Fibroblast of lung (primary cell): ENCODE measurements around the gene FCRL5. TPM values are rescaled to one million over a fixed set of nuclear protein-coding genes. Genes with fewer than 3 reads are reported as not detected.

Source experiments
- DNase-seq, 2 donors: peaks; one replicate each; pipeline versions ENCODE4 v3.0.0 to v3.0.0-alpha.2; 2010; ENCODE audit warnings: low read depth in 2 of 2
- H2AFZ ChIP-seq: 2 replicates; pipeline ENCODE4 v1.5.1; 2012; ENCODE audit warnings: low read length, control low read depth, inconsistent platforms
- H3K27ac ChIP-seq: 2 replicates; pipeline ENCODE4 v1.5.1; 2011; ENCODE audit warnings: low read length, control low read depth; ENCODE audit not compliant: insufficient read depth
- H3K27me3 ChIP-seq: 2 replicates; pipeline ENCODE4 v1.5.1; 2011; ENCODE audit warnings: mild to moderate bottlenecking, low read length; ENCODE audit not compliant: control insufficient read depth, insufficient read depth
- H3K36me3 ChIP-seq: 2 replicates; pipeline ENCODE4 v1.5.1; 2011; ENCODE audit warnings: low read length; ENCODE audit not compliant: control insufficient read depth, insufficient read depth
- H3K4me1 ChIP-seq: 2 replicates; pipeline ENCODE4 v1.5.1; 2011; ENCODE audit warnings: low read length; ENCODE audit not compliant: control insufficient read depth, insufficient read depth; ENCODE audit errors: extremely low read depth
- H3K4me2 ChIP-seq: 2 replicates; pipeline ENCODE4 v1.5.1; 2011; ENCODE audit warnings: low read length, control low read depth; ENCODE audit not compliant: insufficient read depth; ENCODE audit errors: extremely low read depth
- H3K4me3 ChIP-seq, 4 experiments: fragments of 200-600 bp in 1 of 4; sonication (generic) in 1 of 4; replicated peaks in 1 of 4; 2 replicates each; pipeline ENCODE4 v1.5.1; 2011 to 2016; ENCODE audit warnings: low read length in 4 of 4, low read depth in 3 of 4, mild to moderate bottlenecking in 3 of 4, control low read depth in 2 of 4, inconsistent platforms in 1 of 4, mixed read lengths in 1 of 4; ENCODE audit not compliant: insufficient read depth in 1 of 4; ENCODE audit errors: control extremely low read depth in 1 of 4
- H3K79me2 ChIP-seq: 2 replicates; pipeline ENCODE4 v1.5.1; 2012; ENCODE audit warnings: mild to moderate bottlenecking, low read length, inconsistent platforms; ENCODE audit not compliant: control insufficient read depth, insufficient read depth
- H3K9ac ChIP-seq: 2 replicates; pipeline ENCODE4 v1.5.1; 2011; ENCODE audit warnings: mild to moderate bottlenecking, low read length, control low read depth; ENCODE audit not compliant: insufficient read depth
- H3K9me3 ChIP-seq: 2 replicates; pipeline ENCODE4 v1.5.1; 2012; ENCODE audit warnings: low read depth, low read length; ENCODE audit not compliant: control insufficient read depth, insufficient read depth
- H4K20me1 ChIP-seq: 2 replicates; pipeline ENCODE4 v1.5.1; 2011; ENCODE audit warnings: low read length; ENCODE audit not compliant: control insufficient read depth, insufficient read depth; ENCODE audit errors: extremely low read depth
- CTCF ChIP-seq, 2 donors: IDR thresholded peaks in 1 of 2; conservative IDR thresholded peaks in 1 of 2; 1 replicate in 1 of 2; 2 replicates in 1 of 2; pipeline ENCODE4 v1.5.1; 2011 to 2012; ENCODE audit warnings: low read length in 2 of 2, control low read depth in 1 of 2, inconsistent platforms in 1 of 2, low read depth in 1 of 2, mild to moderate bottlenecking in 1 of 2
- EZH2 ChIP-seq: IDR thresholded peaks from 2 replicates; pipeline ENCODE4 v1.5.1; 2012; ENCODE audit warnings: low read length, control low read depth, mild to moderate bottlenecking; ENCODE audit errors: missing control alignments
- polyA plus RNA-seq, 2 donors: library from polyadenylated mRNA; depleted of rRNA in 1 of 2; stranded (reverse) in 1 of 2; unstranded in 1 of 2; fragments of >200 nt; gene quantifications; 2 replicates each; pipeline ENCODE4 v1.2.1, GENCODE V29; 2011 to 2012; ENCODE audit warnings: missing spikeins in 1 of 2
- total RNA-seq: library from RNA; depleted of rRNA; stranded (reverse); fragments of >200 nt; gene quantifications from 2 replicates; pipeline ENCODE4 v1.2.1, GENCODE V29; 2014

FCRL5 gene
- total and polyA plus RNA-seq, 2 donors (not counting 1 experiment from before 2014, with no cell fraction given), result 0.05 TPM; not detected in 1

- no peak for DNase-seq
- no peaks in the 10 kb centered on the region for H3K79me2 ChIP-seq
- no peaks in the 10 kb centered on the region for H3K4me1 ChIP-seq
- H3K9me3 ChIP-seq, result no peaks in the 10 kb centered on the region
- H3K27ac ChIP-seq, result no peak overlapping the region
- H2AFZ ChIP-seq, result no peak overlapping the region
- H3K4me2 ChIP-seq, result no peak overlapping the region
- H3K9ac ChIP-seq, result no peak overlapping the region
- H3K27me3 ChIP-seq, result no peaks in the 10 kb centered on the region
- H4K20me1 ChIP-seq, result no peaks in the 10 kb centered on the region
- H3K36me3 ChIP-seq, result no peaks in the 10 kb centered on the region
- TF ChIP-seq EZH2 (no peak), CTCF (conservative IDR thresholded peaks at IDR 0.05 in 1 of 2, IDR thresholded peaks at IDR 0.05 in 1 of 2; ENCODE audit: low read depth in 1 of 2, low read length in 2 of 2) (no peak)
- no peak overlapping the region for H3K4me3 ChIP-seq
Observed at GRCh38 chr1:157512036-157512969, 40.0 kb downstream of the FCRL5 start.

DNA sequence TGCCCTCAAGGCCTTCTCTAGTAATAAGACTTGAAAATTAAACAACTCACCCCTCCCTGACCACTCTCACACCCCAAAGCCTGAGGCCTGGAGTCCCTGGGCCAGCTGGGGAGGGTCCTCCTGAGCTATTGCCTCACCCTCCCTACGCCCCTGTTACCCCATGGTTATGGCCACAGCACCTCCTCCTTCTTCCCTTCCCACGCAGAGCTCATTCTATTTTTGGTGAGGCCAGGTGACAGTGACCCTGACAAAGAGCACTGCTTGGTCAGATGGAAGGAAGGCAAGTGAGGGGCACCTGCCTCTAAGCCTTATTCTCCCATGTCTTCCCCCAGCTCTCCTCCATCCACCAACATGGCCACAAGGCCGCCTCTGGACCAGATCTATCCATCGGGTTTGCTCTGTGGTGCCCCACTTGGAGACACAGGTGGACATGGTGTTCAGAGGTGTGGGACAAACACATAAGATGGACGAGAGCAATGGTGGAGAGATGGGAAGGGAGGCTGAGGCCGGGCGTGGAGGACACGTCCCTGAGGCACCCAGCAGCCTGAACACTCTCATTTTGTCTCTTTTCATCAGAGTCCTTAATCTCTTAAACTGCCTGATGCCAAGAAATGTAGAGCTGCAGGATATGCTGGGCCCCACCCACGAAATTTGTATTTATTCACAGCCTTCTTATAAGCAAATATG, 42.6 kb downstream of the FCRL5 start:
- Histone ChIP-seq H3K27me3 (no peaks in the 10 kb centered on the region), H3K4me3 (no peak overlapping the region), H3K9me3 (no peaks in the 10 kb centered on the region), H3K4me2 (no peak overlapping the region), H3K4me1 (no peaks in the 10 kb centered on the region), H3K79me2 (no peaks in the 10 kb centered on the region), H3K27ac (no peak overlapping the region), H3K36me3 (no peaks in the 10 kb centered on the region), H2AFZ (no peak overlapping the region), H3K9ac (no peak overlapping the region), H4K20me1 (no peaks in the 10 kb centered on the region)
- no peak for TF ChIP-seq CTCF (conservative IDR thresholded peaks at IDR 0.05 in 1 of 2, IDR thresholded peaks at IDR 0.05 in 1 of 2; ENCODE audit: low read depth in 1 of 2, low read length in 2 of 2)
- no peak for TF ChIP-seq EZH2
- no peak for DNase-seq

DNA sequence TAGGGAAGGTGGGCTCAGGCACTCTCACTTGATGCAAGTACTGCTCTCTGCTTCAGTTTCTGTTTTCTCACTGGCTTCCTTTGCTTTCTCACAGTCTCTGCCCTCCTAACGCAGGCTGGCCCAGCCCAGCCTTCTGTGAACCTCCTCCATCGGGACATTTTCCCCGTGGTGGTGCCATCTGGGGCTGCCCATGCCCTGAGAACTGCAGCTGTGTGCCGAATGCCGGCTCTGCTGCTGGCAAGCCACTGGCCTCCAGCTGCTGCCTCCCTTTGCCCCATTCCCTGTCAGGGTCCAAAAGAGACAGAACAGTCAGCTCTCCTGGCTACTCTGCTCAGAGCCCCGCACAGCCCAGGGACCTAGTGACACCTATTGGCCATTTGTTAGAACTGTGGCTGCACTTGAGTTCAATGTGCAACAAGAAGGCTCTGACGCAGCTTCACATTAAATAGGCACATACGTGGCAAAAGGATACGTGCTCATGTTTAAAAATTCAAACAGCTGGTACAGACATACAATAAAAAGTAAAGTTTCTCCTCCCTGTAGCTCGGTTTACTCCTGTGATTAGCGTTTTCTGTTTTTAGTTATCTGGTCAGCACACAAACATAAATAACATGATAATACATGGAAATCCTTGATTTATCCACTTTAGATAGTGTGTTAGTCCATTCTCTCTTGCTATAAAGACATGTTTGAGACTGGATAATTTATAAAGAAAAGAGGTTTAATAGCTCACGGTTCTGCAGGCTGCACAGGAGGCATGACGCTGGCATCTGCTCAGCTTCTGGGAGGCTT, 46.6 kb downstream of the FCRL5 start:
- Histone ChIP-seq H3K79me2 (no peaks in the 10 kb centered on the region), H3K36me3 (no peaks in the 10 kb centered on the region), H3K27me3 (no peaks in the 10 kb centered on the region), H3K9ac (no peak overlapping the region), H3K4me1 (no peaks in the 10 kb centered on the region), H3K27ac (no peak overlapping the region), H3K4me2 (no peak overlapping the region), H3K9me3 (no peaks in the 10 kb centered on the region), H4K20me1 (no peaks in the 10 kb centered on the region), H2AFZ (no peak overlapping the region), H3K4me3 (no peak overlapping the region)
- TF ChIP-seq EZH2 (no peak), CTCF (conservative IDR thresholded peaks at IDR 0.05 in 1 of 2, IDR thresholded peaks at IDR 0.05 in 1 of 2; ENCODE audit: low read depth in 1 of 2, low read length in 2 of 2) (peak; percentile 72 to 74)
- DNase-seq, result peak; percentile 38 to 47
